GM12878 (cell line): ENCODE results near the gene PAQR9. TPM values are rescaled to one million over a fixed set of nuclear protein-coding genes. Genes with fewer than 3 reads are reported as not detected.

Source experiments
- ATAC-seq: fragments of 200-7000 bp; cut with Tn5 transposase; 3 replicates; pipeline ENCODE4 v1.9.1; 2020; ENCODE audit warnings: mild to moderate bottlenecking, moderate library complexity
- BruUV-seq: library from RNA; stranded (reverse); fragments of 400-500 nt; replicated peaks from 2 replicates; lab custom pipeline; 2021; lab: Mats Ljungman, UMichigan
- CTCF ChIA-PET: fragments of 300-600 bp; sonication (Branson Sonifier 250); formaldehyde crosslinking; extraction: SDS; loops from one replicate; lab custom pipeline; 2021; ENCODE audit warnings: inconsistent platforms; lab: Yijun Ruan, JAX
- POLR2A ChIA-PET: fragments of 350-600 bp; formaldehyde crosslinking; extraction: SDS; loops from one replicate; lab custom pipeline; 2021; ENCODE audit warnings: inconsistent platforms; lab: Charles Lee
- RAD21 ChIA-PET: fragments of 300-600 bp; sonication (Branson Sonifier 250); formaldehyde crosslinking; loops from one replicate; lab custom pipeline; 2023; ENCODE audit warnings: antibody characterized with exemption; ENCODE audit not compliant: unreplicated experiment; lab: Charles Lee
- SMC1A ChIA-PET: fragments of 300-600 bp; sonication (Branson Sonifier 250); formaldehyde crosslinking; loops from one replicate; lab custom pipeline; 2023; ENCODE audit not compliant: unreplicated experiment, uncharacterized antibody; lab: Charles Lee
- DNase-seq: peaks from one replicate; pipeline ENCODE4 v3.0.0-alpha.2; 2011; ENCODE audit warnings: low read depth, low spot score
- FAIRE-seq: peaks from 3 replicates; lab custom pipeline; 2011; peaks lifted over from hg19 to GRCh38; lab: Jason Lieb, UNC
- H2AFZ ChIP-seq: 2 replicates; pipeline ENCODE4 v1.6.0; 2011; ENCODE audit warnings: low read depth, low read length, control low read depth; ENCODE audit not compliant: control insufficient read depth
- H3K27ac ChIP-seq: 2 replicates; pipeline ENCODE4 v1.5.1; 2011; ENCODE audit warnings: control low read depth; ENCODE audit not compliant: control insufficient read depth, insufficient read depth
- H3K27me3 ChIP-seq, 2 experiments: replicated peaks in 1 of 2; 2 replicates each; pipeline versions ENCODE4 v1.6.0 to v1.6.1; 2011; ENCODE audit warnings: low read length in 1 of 2; ENCODE audit not compliant: control insufficient read depth in 2 of 2, insufficient read depth in 2 of 2
- H3K36me3 ChIP-seq, 2 experiments: 2 replicates each; pipeline ENCODE4 v1.5.1; 2011; ENCODE audit warnings: low read length in 1 of 2; ENCODE audit not compliant: control insufficient read depth in 2 of 2, insufficient read depth in 2 of 2
- H3K4me1 ChIP-seq: 2 replicates; pipeline ENCODE4 v1.6.1; 2011; ENCODE audit warnings: mild to moderate bottlenecking, low read length, moderate library complexity, mixed read lengths; ENCODE audit not compliant: control insufficient read depth, insufficient read depth
- H3K4me2 ChIP-seq: 2 replicates; pipeline ENCODE4 v1.6.0; 2011; ENCODE audit warnings: control low read depth; ENCODE audit not compliant: control insufficient read depth, insufficient read depth
- H3K4me3 ChIP-seq: fragments of 200-600 bp; sonication (generic); 2 replicates; pipeline ENCODE4 v1.5.1; 2016
- H3K79me2 ChIP-seq: 2 replicates; pipeline ENCODE4 v1.6.0; 2011; ENCODE audit warnings: low read length; ENCODE audit not compliant: control insufficient read depth, insufficient read depth
- H3K9ac ChIP-seq: 2 replicates; pipeline ENCODE4 v1.8.0; 2011; ENCODE audit warnings: low read length, control low read depth, mixed read lengths; ENCODE audit not compliant: control insufficient read depth, insufficient read depth
- H3K9me3 ChIP-seq: replicated peaks from 3 replicates; pipeline ENCODE4 v1.5.1; 2011; ENCODE audit warnings: mild to moderate bottlenecking, low read length; ENCODE audit not compliant: control insufficient read depth, insufficient read depth
- H4K20me1 ChIP-seq: 2 replicates; pipeline ENCODE4 v1.6.0; 2011; ENCODE audit not compliant: control insufficient read depth, insufficient read depth
- KAT2A ChIP-seq: conservative IDR thresholded peaks from 2 replicates; pipeline ENCODE4 v1.6.1; 2011; ENCODE audit warnings: low read depth, low read length; ENCODE audit not compliant: control insufficient read depth
- MEF2B ChIP-seq: fragments of 450-650 bp; IDR thresholded peaks from 2 replicates; pipeline ENCODE4 v1.6.1; 2018; ENCODE audit warnings: mild to moderate bottlenecking, moderate library complexity; ENCODE audit not compliant: partially characterized antibody, poor library complexity, severe bottlenecking
- NRF1 ChIP-seq: conservative IDR thresholded peaks from 2 replicates; pipeline ENCODE4 v1.6.1; 2011; ENCODE audit warnings: mild to moderate bottlenecking, low read depth, low read length, improper control_type of control experiment
- WGBS: methylation state at CpG from one replicate; pipeline ENCODE4 v1.1.6; 2016; ENCODE audit warnings: low lambda C conversion rate; ENCODE audit not compliant: insufficient replicate concordance, insufficient coverage; ENCODE audit errors: missing lambda C conversion rate; 5-methylcytosine and 5-hydroxymethylcytosine counted together
- in situ Hi-C: fragments of 300-500 bp; cut with MboI; formaldehyde crosslinking; loops from 9 replicates; pipeline ENCODE4 v1.14.3; 2018; ENCODE audit warnings: mixed read lengths
- intact Hi-C: fragments of 100-400 bp; cut with micrococcal nuclease; formaldehyde crosslinking; loops from one replicate; pipeline ENCODE4 v1.14.2; 2022; ENCODE audit not compliant: unreplicated experiment
- polyA plus RNA-seq, 11 experiments: library from polyadenylated mRNA; depleted of rRNA in 4 of 11; unstranded in 6 of 11; stranded (reverse) in 5 of 11; fragments of >200 nt; fragmentation: Nextera tagmentation in 4 of 11; fragmentation: Illumina TruSeq in 1 of 11; extraction: Ambion mirVana in 4 of 11; extraction: Trizol in 1 of 11; gene quantifications; 1 replicate in 1 of 11; 2 replicates in 10 of 11; pipeline versions ENCODE4 v1.2.1 to v1.2.3, GENCODE V29; 2011 to 2016; ENCODE audit warnings: inconsistent platforms in 2 of 11, missing spikeins in 2 of 11, low read depth in 1 of 11
- total RNA-seq, 4 experiments: library from RNA; depleted of rRNA in 3 of 4; stranded (reverse); fragments of >200 nt in 3 of 4; fragmentation: Illumina TruSeq in 1 of 4; extraction: Trizol in 1 of 4; gene quantifications; 2 replicates each; pipeline versions ENCODE4 v1.2.1 to v1.2.3, GENCODE V29; 2013 to 2021
- TF ChIP-seq, protein P1 (sequence below): fragments of 450-650 bp; IDR thresholded peaks from 2 replicates; pipeline ENCODE4 v1.6.1; 2018; ENCODE audit warnings: borderline replicate concordance, mild to moderate bottlenecking; ENCODE audit not compliant: partially characterized antibody
- TF ChIP-seq, protein P2 (sequence below): fragments of 450-650 bp; IDR thresholded peaks from 2 replicates; pipeline ENCODE4 v1.6.1; 2018; ENCODE audit warnings: mild to moderate bottlenecking, low read depth, moderate library complexity; ENCODE audit not compliant: partially characterized antibody

PAQR9 gene
- total and polyA plus RNA-seq, 10 of the 15 experiments (the other 5 are each of a cell fraction or from before 2014, with no cell fraction given) = not detected

DNA sequence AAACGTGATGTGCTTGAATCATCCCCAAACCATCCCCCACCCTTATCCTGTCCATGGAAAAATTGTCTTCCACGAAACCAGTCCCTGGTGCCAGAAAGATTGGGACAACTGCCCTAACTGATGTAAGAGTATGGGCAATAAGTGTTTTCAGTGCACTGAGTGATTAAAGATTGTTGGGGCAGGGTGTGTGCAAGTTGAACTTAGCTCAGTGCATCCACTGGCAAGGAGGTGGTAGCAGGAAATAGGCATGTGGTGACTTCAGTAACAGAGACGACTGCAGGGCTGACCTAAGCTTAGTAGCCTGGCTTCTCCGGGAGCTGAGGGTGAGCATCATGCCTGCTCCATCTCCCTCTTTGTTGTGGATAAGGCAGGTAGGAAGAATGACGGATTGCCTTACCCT, 27.5 kb downstream of the PAQR9 start:
- intact Hi-C loops (no loop called here), in situ Hi-C loops (no loop called here)
- H2AFZ ChIP-seq = no peak overlapping the region
- no peak overlapping the region for H3K9ac ChIP-seq
- CTCF ChIA-PET = interaction anchor here (0.6 to 1.3 kb wide), 3 partner anchors 51 to 484 kb away, joined by 3 to 4 read pairs (median 3); no protein-coding TSS in a partner anchor
- no peak overlapping the region for H3K4me2 ChIP-seq
- FAIRE-seq = no peak
- H3K4me1 ChIP-seq = no peaks in the 10 kb centered on the region
- no peaks in the 10 kb centered on the region for H3K9me3 ChIP-seq
- ATAC-seq = no peak
- RAD21 ChIA-PET = no interaction called here
- no peak overlapping the region for H3K27ac ChIP-seq
- 34% methylated on average over 5 of the region's 5 CpGs for WGBS
- no TSS peak for BruUV-seq
- no peak for DNase-seq
- TF ChIP-seq MEF2B (no peak), NRF1 (no peak), KAT2A (no peak)
- TF ChIP-seq, protein P1, sequence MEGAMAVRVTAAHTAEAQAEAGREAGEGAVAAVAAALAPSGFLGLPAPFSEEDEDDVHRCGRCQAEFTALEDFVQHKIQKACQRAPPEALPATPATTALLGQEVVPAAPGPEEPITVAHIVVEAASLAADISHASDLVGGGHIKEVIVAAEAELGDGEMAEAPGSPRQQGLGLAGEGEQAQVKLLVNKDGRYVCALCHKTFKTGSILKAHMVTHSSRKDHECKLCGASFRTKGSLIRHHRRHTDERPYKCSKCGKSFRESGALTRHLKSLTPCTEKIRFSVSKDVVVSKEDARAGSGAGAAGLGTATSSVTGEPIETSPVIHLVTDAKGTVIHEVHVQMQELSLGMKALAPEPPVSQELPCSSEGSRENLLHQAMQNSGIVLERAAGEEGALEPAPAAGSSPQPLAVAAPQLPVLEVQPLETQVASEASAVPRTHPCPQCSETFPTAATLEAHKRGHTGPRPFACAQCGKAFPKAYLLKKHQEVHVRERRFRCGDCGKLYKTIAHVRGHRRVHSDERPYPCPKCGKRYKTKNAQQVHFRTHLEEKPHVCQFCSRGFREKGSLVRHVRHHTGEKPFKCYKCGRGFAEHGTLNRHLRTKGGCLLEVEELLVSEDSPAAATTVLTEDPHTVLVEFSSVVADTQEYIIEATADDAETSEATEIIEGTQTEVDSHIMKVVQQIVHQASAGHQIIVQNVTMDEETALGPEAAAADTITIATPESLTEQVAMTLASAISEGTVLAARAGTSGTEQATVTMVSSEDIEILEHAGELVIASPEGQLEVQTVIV = no peak
- TF ChIP-seq, protein P2, sequence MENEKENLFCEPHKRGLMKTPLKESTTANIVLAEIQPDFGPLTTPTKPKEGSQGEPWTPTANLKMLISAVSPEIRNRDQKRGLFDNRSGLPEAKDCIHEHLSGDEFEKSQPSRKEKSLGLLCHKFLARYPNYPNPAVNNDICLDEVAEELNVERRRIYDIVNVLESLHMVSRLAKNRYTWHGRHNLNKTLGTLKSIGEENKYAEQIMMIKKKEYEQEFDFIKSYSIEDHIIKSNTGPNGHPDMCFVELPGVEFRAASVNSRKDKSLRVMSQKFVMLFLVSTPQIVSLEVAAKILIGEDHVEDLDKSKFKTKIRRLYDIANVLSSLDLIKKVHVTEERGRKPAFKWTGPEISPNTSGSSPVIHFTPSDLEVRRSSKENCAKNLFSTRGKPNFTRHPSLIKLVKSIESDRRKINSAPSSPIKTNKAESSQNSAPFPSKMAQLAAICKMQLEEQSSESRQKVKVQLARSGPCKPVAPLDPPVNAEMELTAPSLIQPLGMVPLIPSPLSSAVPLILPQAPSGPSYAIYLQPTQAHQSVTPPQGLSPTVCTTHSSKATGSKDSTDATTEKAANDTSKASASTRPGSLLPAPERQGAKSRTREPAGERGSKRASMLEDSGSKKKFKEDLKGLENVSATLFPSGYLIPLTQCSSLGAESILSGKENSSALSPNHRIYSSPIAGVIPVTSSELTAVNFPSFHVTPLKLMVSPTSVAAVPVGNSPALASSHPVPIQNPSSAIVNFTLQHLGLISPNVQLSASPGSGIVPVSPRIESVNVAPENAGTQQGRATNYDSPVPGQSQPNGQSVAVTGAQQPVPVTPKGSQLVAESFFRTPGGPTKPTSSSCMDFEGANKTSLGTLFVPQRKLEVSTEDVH = no peak
- peaks cover 0 to 2% of the 10 kb centered on the region in 2 experiments; a peak in 1 of 4 replicates for H3K27me3 ChIP-seq
- no peaks in the 10 kb centered on the region for H4K20me1 ChIP-seq
- no peaks in the 10 kb centered on the region for H3K36me3 ChIP-seq
- no peaks in the 10 kb centered on the region for H3K79me2 ChIP-seq
- H3K4me3 ChIP-seq = no peak overlapping the region
- SMC1A ChIA-PET = no interaction called here
- POLR2A ChIA-PET = no interaction called here
